Activated T-helper 1 cell treated with anti-CD3 and anti-CD28 coated beads, Interleukin-12 subunit alpha, Interleukin-12 subunit beta, Interleukin-2, Interleukin-4 antibody, amounts not matched to agents 30 ng/mL and 10 ng/mL and 1 ng/mL, durations not matched to agents 14 hours and 24 hours and 36 hours (primary cell): ENCODE data around the gene AGPAT2. TPM values are rescaled to one million over a fixed set of nuclear protein-coding genes. Genes with fewer than 3 reads are reported as not detected.

Source experiments
- DNase-seq: peaks from one replicate; pipeline ENCODE4 v3.0.0; 2021; ENCODE audit warnings: low spot score
- H3K27ac Mint-ChIP-seq: one replicate; pipeline ENCODE4 v1.8.0; 2021; ENCODE audit warnings: mild to moderate bottlenecking, mixed read lengths
- H3K27me3 Mint-ChIP-seq: one replicate; pipeline ENCODE4 v1.8.0; 2022; ENCODE audit warnings: mild to moderate bottlenecking, moderate library complexity, mixed read lengths; ENCODE audit not compliant: insufficient read depth
- H3K36me3 Mint-ChIP-seq: one replicate; pipeline ENCODE4 v1.8.0; 2021; ENCODE audit warnings: low read depth, mixed read lengths
- H3K4me1 Mint-ChIP-seq: one replicate; pipeline ENCODE4 v1.8.0; 2021; ENCODE audit warnings: low read depth, mixed read lengths
- H3K4me3 Mint-ChIP-seq: one replicate; pipeline ENCODE4 v1.8.0; 2021; ENCODE audit warnings: mild to moderate bottlenecking, moderate library complexity, mixed read lengths
- H3K9me3 Mint-ChIP-seq: one replicate; pipeline ENCODE4 v1.8.0; 2021; ENCODE audit warnings: mixed read lengths
- intact Hi-C: fragments of 100-400 bp; cut with micrococcal nuclease; formaldehyde crosslinking; loops from one replicate; pipeline ENCODE4 v1.15.1; 2024
- total RNA-seq: library from RNA; stranded (reverse); gene quantifications from 2 replicates; pipeline ENCODE4 v1.2.3, GENCODE V29; 2022

The AGPAT2 gene
- total RNA-seq, 1 donor from 2014 or later: 25.0 TPM

- H3K27ac Mint-ChIP-seq: no peak overlapping the region
- H3K27me3 Mint-ChIP-seq: peaks cover 10% of the 10 kb centered on the region
- H3K9me3 Mint-ChIP-seq: no peaks in the 10 kb centered on the region
- H3K4me1 Mint-ChIP-seq: no peaks in the 10 kb centered on the region
- H3K4me3 Mint-ChIP-seq: no peak overlapping the region
- intact Hi-C loops: no loop called here
- no peak for DNase-seq
- H3K36me3 Mint-ChIP-seq: no peaks in the 10 kb centered on the region
Measured at GRCh38 chr9:136669791-136670464, 17.3 kb downstream of the AGPAT2 start.

GRCh38 chr9:136668983-136669790 lies 18.1 kb downstream of the AGPAT2 start:
- Mint-ChIP-seq H3K9me3 (no peaks in the 10 kb centered on the region), H3K4me3 (no peak overlapping the region), H3K4me1 (no peaks in the 10 kb centered on the region), H3K36me3 (no peaks in the 10 kb centered on the region), H3K27ac (no peak overlapping the region), H3K27me3 (peaks cover 14% of the 10 kb centered on the region)
- no peak for DNase-seq
- intact Hi-C loops: no loop called here

- Mint-ChIP-seq H3K4me1 (no peaks in the 10 kb centered on the region), H3K4me3 (no peak overlapping the region), H3K36me3 (no peaks in the 10 kb centered on the region), H3K27me3 (peaks cover 15% of the 10 kb centered on the region), H3K27ac (no peak overlapping the region), H3K9me3 (no peaks in the 10 kb centered on the region)
- no peak for DNase-seq
- intact Hi-C loops: no loop called here
Measured at GRCh38 chr9:136667940-136668760, 19.1 kb downstream of the AGPAT2 start.

GRCh38 chr9:136667214-136667939 lies 19.9 kb downstream of the AGPAT2 start:
- intact Hi-C loops: no loop called here

GRCh38 chr9:136666372-136667213 lies 20.7 kb downstream of the AGPAT2 start:
- Mint-ChIP-seq H3K4me1 (no peaks in the 10 kb centered on the region), H3K9me3 (no peaks in the 10 kb centered on the region), H3K27ac (no peak overlapping the region), H3K4me3 (peak overlapping the region; percentile 39), H3K36me3 (no peaks in the 10 kb centered on the region), H3K27me3 (peaks cover 15% of the 10 kb centered on the region)
- no peak for DNase-seq
- intact Hi-C loops: no loop called here

More at GRCh38 chr9:136667214-136667939, 19.9 kb downstream of the AGPAT2 start:
- H3K4me1 Mint-ChIP-seq: no peaks in the 10 kb centered on the region
- peaks cover 15% of the 10 kb centered on the region for H3K27me3 Mint-ChIP-seq
- H3K27ac Mint-ChIP-seq: no peak overlapping the region
- no peaks in the 10 kb centered on the region for H3K36me3 Mint-ChIP-seq
- no peak overlapping the region for H3K4me3 Mint-ChIP-seq
- H3K9me3 Mint-ChIP-seq: no peaks in the 10 kb centered on the region
- no peak for DNase-seq

GRCh38 chr9:136665704-136666371 lies 21.4 kb downstream of the AGPAT2 start:
- DNase-seq: peak; percentile 17
- Mint-ChIP-seq H3K4me3 (no peak overlapping the region), H3K4me1 (no peaks in the 10 kb centered on the region), H3K27me3 (peaks cover 15% of the 10 kb centered on the region), H3K27ac (no peak overlapping the region), H3K36me3 (no peaks in the 10 kb centered on the region), H3K9me3 (no peaks in the 10 kb centered on the region)
- intact Hi-C loops: no loop called here

- H3K27ac Mint-ChIP-seq: no peak overlapping the region
- intact Hi-C loops: no loop called here
- no peak for DNase-seq
- H3K9me3 Mint-ChIP-seq: no peaks in the 10 kb centered on the region
- H3K4me3 Mint-ChIP-seq: peak overlapping the region; percentile 73
- no peaks in the 10 kb centered on the region for H3K4me1 Mint-ChIP-seq
- no peaks in the 10 kb centered on the region for H3K36me3 Mint-ChIP-seq
- H3K27me3 Mint-ChIP-seq: peaks cover 19% of the 10 kb centered on the region
Measured at GRCh38 chr9:136665111-136665703, 22.1 kb downstream of the AGPAT2 start.

- Mint-ChIP-seq H3K27me3 (peaks cover 22% of the 10 kb centered on the region), H3K4me1 (no peaks in the 10 kb centered on the region), H3K27ac (no peak overlapping the region), H3K36me3 (no peaks in the 10 kb centered on the region), H3K9me3 (no peaks in the 10 kb centered on the region), H3K4me3 (peak overlapping the region; percentile 73)
- no peak for DNase-seq
- intact Hi-C loops: no loop called here
Measured at GRCh38 chr9:136664000-136664915, 23.0 kb downstream of the AGPAT2 start.

GRCh38 chr9:136662656-136663581 lies 24.3 kb downstream of the AGPAT2 start, which contains the start of gene EGFL7:
TSS of gene EGFL7 (plus strand) at chr9:136662916. CDS start at chr9:136668283, 5,367 bp downstream.
- intact Hi-C loops: no loop called here
- Mint-ChIP-seq H3K4me3 (no peak within 1 kb of the TSS), H3K4me1 (no peaks in the 10 kb centered on the region), H3K27ac (no peak within 1 kb of the TSS), H3K27me3 (peaks cover 27% of the 10 kb centered on the region), H3K36me3 (no peaks in the 10 kb centered on the region), H3K9me3 (no peaks in the 10 kb centered on the region)
- no peak for DNase-seq

GRCh38 chr9:136662326-136662655 lies 25.0 kb downstream of the AGPAT2 start:
- intact Hi-C loops: no loop called here
- Mint-ChIP-seq H3K4me1 (no peaks in the 10 kb centered on the region), H3K4me3 (no peak overlapping the region), H3K27ac (no peak overlapping the region), H3K9me3 (no peaks in the 10 kb centered on the region), H3K27me3 (peaks cover 32% of the 10 kb centered on the region), H3K36me3 (no peaks in the 10 kb centered on the region)
- no peak for DNase-seq
